IMR-90 (cell line): ENCODE results near the gene FUT6.

Source experiments
- RAD21 ChIP-seq: IDR thresholded peaks from 2 replicates; pipeline ENCODE4 v1.6.1; 2012; ENCODE audit warnings: low read length, improper control_type of control experiment
- SMC3 ChIP-seq: fragments of 150-350 bp; IDR thresholded peaks from 2 replicates; pipeline ENCODE4 v1.6.1; 2016; ENCODE audit warnings: low read depth, mild to moderate bottlenecking, antibody characterized with exemption, low read length, moderate library complexity
- TF ChIP-seq, protein P1 (sequence below): conservative IDR thresholded peaks from 2 replicates; pipeline ENCODE4 v1.5.1; 2012; ENCODE audit warnings: mild to moderate bottlenecking, low read depth, low read length, improper control_type of control experiment

DNA sequence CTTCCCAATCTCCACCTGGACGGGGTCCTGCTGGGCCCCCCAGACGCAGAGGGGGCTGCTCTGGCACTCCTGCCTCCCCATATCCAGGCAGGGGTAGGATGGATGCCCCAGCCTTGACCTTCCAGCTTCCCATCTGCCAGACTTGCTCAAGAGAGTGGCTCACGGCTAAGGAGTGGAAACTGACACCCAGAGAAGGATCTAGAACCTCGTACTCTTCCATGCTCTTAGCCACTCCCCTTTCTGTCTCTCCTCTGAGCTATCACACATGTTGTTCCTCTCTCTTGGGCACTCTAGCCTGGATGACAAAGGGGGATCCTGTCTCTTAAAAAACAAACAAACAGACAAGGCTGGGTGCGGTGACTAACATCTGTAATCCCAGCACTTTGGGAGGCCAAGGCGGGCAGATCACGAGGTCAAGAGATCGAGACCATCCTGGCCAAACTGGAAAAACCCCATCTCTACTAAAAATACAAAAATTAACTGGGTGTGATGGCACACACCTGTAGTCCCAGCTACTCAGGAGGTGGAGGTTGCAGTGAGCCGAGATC is 43.0 kb upstream of the FUT6 start:
- TF ChIP-seq, protein P1, sequence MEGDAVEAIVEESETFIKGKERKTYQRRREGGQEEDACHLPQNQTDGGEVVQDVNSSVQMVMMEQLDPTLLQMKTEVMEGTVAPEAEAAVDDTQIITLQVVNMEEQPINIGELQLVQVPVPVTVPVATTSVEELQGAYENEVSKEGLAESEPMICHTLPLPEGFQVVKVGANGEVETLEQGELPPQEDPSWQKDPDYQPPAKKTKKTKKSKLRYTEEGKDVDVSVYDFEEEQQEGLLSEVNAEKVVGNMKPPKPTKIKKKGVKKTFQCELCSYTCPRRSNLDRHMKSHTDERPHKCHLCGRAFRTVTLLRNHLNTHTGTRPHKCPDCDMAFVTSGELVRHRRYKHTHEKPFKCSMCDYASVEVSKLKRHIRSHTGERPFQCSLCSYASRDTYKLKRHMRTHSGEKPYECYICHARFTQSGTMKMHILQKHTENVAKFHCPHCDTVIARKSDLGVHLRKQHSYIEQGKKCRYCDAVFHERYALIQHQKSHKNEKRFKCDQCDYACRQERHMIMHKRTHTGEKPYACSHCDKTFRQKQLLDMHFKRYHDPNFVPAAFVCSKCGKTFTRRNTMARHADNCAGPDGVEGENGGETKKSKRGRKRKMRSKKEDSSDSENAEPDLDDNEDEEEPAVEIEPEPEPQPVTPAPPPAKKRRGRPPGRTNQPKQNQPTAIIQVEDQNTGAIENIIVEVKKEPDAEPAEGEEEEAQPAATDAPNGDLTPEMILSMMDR, result no peak
- TF ChIP-seq RAD21 (no peak), SMC3 (no peak)
